Measurements from ENCODE around the gene REXO1. TPM values are rescaled to one million over a fixed set of nuclear protein-coding genes. Genes with fewer than 3 reads are reported as not detected.

The REXO1 gene
- total RNA-seq, 1 experiment from 2014 or later, result 43.0 TPM

DNA sequence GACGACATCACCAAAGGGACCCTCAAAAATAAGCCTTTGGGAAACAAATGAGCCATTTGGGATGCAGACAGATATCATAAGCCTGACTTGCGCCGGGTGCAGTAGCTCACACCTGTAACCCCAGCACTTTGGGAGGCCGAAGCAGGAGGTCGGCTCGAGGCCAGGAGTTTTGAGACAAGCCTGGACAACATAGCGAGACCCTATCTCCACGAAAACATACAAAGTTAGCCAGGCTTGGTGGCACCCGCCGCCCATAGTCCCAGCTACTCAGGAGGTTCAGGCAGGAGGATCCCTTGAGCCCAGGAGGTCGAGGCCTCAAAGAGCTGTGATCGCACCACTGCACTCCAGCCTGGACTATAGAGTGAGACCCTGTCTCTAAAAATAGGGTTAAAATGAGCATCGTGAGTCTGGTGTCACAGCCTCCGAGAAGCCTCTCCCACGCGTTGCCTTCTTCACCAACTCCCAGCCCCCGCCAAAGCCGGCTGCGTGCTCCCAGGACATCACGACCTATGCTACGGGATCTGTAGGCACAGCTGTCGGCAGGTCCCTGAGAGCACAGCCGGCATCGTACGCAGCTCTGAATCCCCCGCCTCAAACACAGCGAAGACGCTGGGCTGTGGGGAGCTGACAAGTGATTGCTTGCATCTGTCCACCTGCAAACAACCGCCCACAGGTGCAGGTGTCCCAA is 1.6 kb downstream of the REXO1 start:
- Histone ChIP-seq H3K36me3 (ENCODE audit: control insufficient read depth, insufficient read depth, low read length) (no peaks in the 10 kb centered on the region), H3K4me1 (peaks cover 4% of the 10 kb centered on the region; the same call in 1 of the 2 replicates), H3K9me3 (no peaks in the 10 kb centered on the region), H3K27me3 (replicated peaks; ENCODE audit: control insufficient read depth, insufficient read depth, low read length) (no peaks in the 10 kb centered on the region), H3K4me3 (ENCODE audit: low read depth, low read length) (peak overlapping the region; percentile 77)
- no peaks in the 10 kb centered on the region for H3K9me3 Mint-ChIP-seq (ENCODE audit: unreplicated experiment)
- DNase-seq, result no peak
- H3K36me3 Mint-ChIP-seq (ENCODE audit: insufficient read depth, unreplicated experiment), result peaks cover 43% of the 10 kb centered on the region
- intact Hi-C loops (cut with micrococcal nuclease; ENCODE audit: unreplicated experiment), result no loop called here
- TF ChIP-seq, protein P1, sequence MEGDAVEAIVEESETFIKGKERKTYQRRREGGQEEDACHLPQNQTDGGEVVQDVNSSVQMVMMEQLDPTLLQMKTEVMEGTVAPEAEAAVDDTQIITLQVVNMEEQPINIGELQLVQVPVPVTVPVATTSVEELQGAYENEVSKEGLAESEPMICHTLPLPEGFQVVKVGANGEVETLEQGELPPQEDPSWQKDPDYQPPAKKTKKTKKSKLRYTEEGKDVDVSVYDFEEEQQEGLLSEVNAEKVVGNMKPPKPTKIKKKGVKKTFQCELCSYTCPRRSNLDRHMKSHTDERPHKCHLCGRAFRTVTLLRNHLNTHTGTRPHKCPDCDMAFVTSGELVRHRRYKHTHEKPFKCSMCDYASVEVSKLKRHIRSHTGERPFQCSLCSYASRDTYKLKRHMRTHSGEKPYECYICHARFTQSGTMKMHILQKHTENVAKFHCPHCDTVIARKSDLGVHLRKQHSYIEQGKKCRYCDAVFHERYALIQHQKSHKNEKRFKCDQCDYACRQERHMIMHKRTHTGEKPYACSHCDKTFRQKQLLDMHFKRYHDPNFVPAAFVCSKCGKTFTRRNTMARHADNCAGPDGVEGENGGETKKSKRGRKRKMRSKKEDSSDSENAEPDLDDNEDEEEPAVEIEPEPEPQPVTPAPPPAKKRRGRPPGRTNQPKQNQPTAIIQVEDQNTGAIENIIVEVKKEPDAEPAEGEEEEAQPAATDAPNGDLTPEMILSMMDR (IDR thresholded peaks at IDR 0.05; ENCODE audit: insufficient read depth in 1 of 2, low read depth in 1 of 2, low read length in 1 of 2, severe bottlenecking in 1 of 2, unreplicated experiment in 1 of 2), result no peak
- CTCF ChIA-PET, result interaction anchor here (1.2 kb wide), 1 partner anchor 12 kb away, joined by 3 read pairs; no protein-coding TSS in a partner anchor
- BruUV-seq (replicated peaks), result no TSS peak
- POLR2A ChIA-PET, result interaction anchor here (1.3 kb wide), 1 partner anchor 9 kb away, joined by 3 read pairs; no protein-coding TSS in a partner anchor
- peak overlapping the region; percentile 98 for H3K27ac Mint-ChIP-seq (ENCODE audit: unreplicated experiment)
- H3K27me3 Mint-ChIP-seq (ENCODE audit: insufficient read depth, unreplicated experiment), result no peaks in the 10 kb centered on the region
- no peaks in the 10 kb centered on the region for H3K4me1 Mint-ChIP-seq (ENCODE audit: low read depth, unreplicated experiment)
- H3K4me3 Mint-ChIP-seq (ENCODE audit: unreplicated experiment), result peak overlapping the region; percentile 95

DNA sequence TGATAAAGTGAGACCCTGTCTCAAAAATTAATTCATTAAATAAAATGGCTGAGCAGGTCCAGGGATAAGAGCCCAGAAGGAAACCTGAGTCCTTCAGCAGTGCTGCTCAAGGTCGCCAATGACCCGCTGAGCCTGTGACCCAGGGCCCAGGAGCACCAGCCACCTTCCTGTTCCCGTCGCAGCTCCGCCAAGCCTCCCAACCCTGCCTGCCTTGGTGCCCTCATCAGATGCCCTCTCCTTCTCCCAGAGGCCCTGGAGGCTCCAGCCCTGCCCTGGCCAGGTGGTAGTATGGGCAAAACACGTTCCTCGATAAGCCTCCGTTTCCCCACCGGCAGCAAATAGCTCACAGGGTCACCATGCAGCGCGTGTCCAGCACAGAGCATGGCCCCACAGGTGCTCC is 2.6 kb downstream of the REXO1 start:
- Mint-ChIP-seq H3K36me3 (ENCODE audit: insufficient read depth, unreplicated experiment) (peaks cover 35% of the 10 kb centered on the region), H3K4me3 (ENCODE audit: unreplicated experiment) (no peak overlapping the region), H3K9me3 (ENCODE audit: unreplicated experiment) (no peaks in the 10 kb centered on the region), H3K27ac (ENCODE audit: unreplicated experiment) (no peak overlapping the region), H3K4me1 (ENCODE audit: low read depth, unreplicated experiment) (no peaks in the 10 kb centered on the region), H3K27me3 (ENCODE audit: insufficient read depth, unreplicated experiment) (no peaks in the 10 kb centered on the region)
- Histone ChIP-seq H3K9me3 (no peaks in the 10 kb centered on the region), H3K4me3 (ENCODE audit: low read depth, low read length) (no peak overlapping the region), H3K4me1 (peaks cover 4% of the 10 kb centered on the region; the same call in 1 of the 2 replicates), H3K36me3 (ENCODE audit: control insufficient read depth, insufficient read depth, low read length) (no peaks in the 10 kb centered on the region), H3K27me3 (replicated peaks; ENCODE audit: control insufficient read depth, insufficient read depth, low read length) (no peaks in the 10 kb centered on the region)
- no peak for DNase-seq
- TF ChIP-seq, protein P1 (IDR thresholded peaks at IDR 0.05; ENCODE audit: insufficient read depth in 1 of 2, low read depth in 1 of 2, low read length in 1 of 2, severe bottlenecking in 1 of 2, unreplicated experiment in 1 of 2), result no peak
- BruUV-seq (replicated peaks), result no TSS peak
- POLR2A ChIA-PET, result no interaction called here
- intact Hi-C loops (cut with micrococcal nuclease; ENCODE audit: unreplicated experiment), result no loop called here
- CTCF ChIA-PET, result interaction anchor here (1.2 to 1.3 kb wide), 2 partner anchors 11 to 19 kb away, joined by 3 read pairs; no protein-coding TSS in a partner anchor

- TF ChIP-seq, protein P1 (IDR thresholded peaks at IDR 0.05; ENCODE audit: insufficient read depth in 1 of 2, low read depth in 1 of 2, low read length in 1 of 2, severe bottlenecking in 1 of 2, unreplicated experiment in 1 of 2), result no peak
- Histone ChIP-seq H3K27me3 (replicated peaks; ENCODE audit: control insufficient read depth, insufficient read depth, low read length) (no peaks in the 10 kb centered on the region), H3K4me3 (ENCODE audit: low read depth, low read length) (no peak overlapping the region), H3K4me1 (peaks cover 4% of the 10 kb centered on the region; the same call in 1 of the 2 replicates), H3K36me3 (ENCODE audit: control insufficient read depth, insufficient read depth, low read length) (no peaks in the 10 kb centered on the region), H3K9me3 (no peaks in the 10 kb centered on the region)
- ChIA-PET CTCF (interaction anchor here (1.2 to 1.3 kb wide), 2 partner anchors 10 to 19 kb away, joined by 3 read pairs; no protein-coding TSS in a partner anchor), POLR2A (no interaction called here)
- no TSS peak for BruUV-seq (replicated peaks)
- Mint-ChIP-seq H3K4me1 (ENCODE audit: low read depth, unreplicated experiment) (no peaks in the 10 kb centered on the region), H3K27ac (ENCODE audit: unreplicated experiment) (no peak overlapping the region), H3K36me3 (ENCODE audit: insufficient read depth, unreplicated experiment) (peaks cover 40% of the 10 kb centered on the region), H3K4me3 (ENCODE audit: unreplicated experiment) (no peak overlapping the region), H3K27me3 (ENCODE audit: insufficient read depth, unreplicated experiment) (no peaks in the 10 kb centered on the region), H3K9me3 (ENCODE audit: unreplicated experiment) (no peaks in the 10 kb centered on the region)
- intact Hi-C loops (cut with micrococcal nuclease; ENCODE audit: unreplicated experiment), result no loop called here
- no peak for DNase-seq
Observed at GRCh38 chr19:1845125-1845515, 3.2 kb downstream of the REXO1 start.
